Subcutaneous abdominal adipose tissue (tissue), 5 donors: ENCODE results near the gene GZMB.
A peak's percentile ranks its signal among the peaks of the same experiment; 100 is the strongest.
"Not testable (repeated sequence)": the region's sequence is repeated elsewhere in the genome, so short reads cannot be mapped to it uniquely, and the experiment has no call there.

Experiments used
- H3K27ac ChIP-seq: one replicate; pipeline ENCODE4 v1.7.0; 2013; ENCODE audit warnings: low read depth, mild to moderate bottlenecking, inconsistent platforms, low read length, moderate library complexity
- H3K27me3 ChIP-seq, 5 donors: one replicate each; pipeline ENCODE4 v1.7.0; 2013; ENCODE audit warnings: low read length in 5 of 5, inconsistent platforms in 1 of 5; ENCODE audit not compliant: control insufficient read depth in 5 of 5, insufficient read depth in 4 of 5
- H3K36me3 ChIP-seq, 5 donors: one replicate each; pipeline ENCODE4 v1.7.0; 2013; ENCODE audit warnings: low read length in 5 of 5; ENCODE audit not compliant: control insufficient read depth in 5 of 5, insufficient read depth in 5 of 5
- H3K4me1 ChIP-seq, 5 donors: one replicate each; pipeline ENCODE4 v1.7.0; 2013; ENCODE audit warnings: low read length in 5 of 5, mild to moderate bottlenecking in 3 of 5, moderate library complexity in 1 of 5; ENCODE audit not compliant: control insufficient read depth in 5 of 5, insufficient read depth in 5 of 5
- H3K4me3 ChIP-seq, 5 donors: one replicate each; pipeline ENCODE4 v1.7.0; 2013; ENCODE audit warnings: low read length in 5 of 5, low read depth in 1 of 5
- H3K9ac ChIP-seq, 5 donors: one replicate each; pipeline ENCODE4 v1.7.0; 2013; ENCODE audit warnings: low read length in 5 of 5, mild to moderate bottlenecking in 4 of 5, moderate library complexity in 3 of 5
- H3K9me3 ChIP-seq, 5 donors: one replicate each; pipeline ENCODE4 v1.7.0; 2013; ENCODE audit warnings: low read length in 5 of 5; ENCODE audit not compliant: control insufficient read depth in 5 of 5
- donor health status: healthy.
- donor health status: healthy.
- donor health status: healthy.
- donor health status: healthy.
- donor health status: healthy.

Gene GZMB

GRCh38 chr14:24670594-24670993 lies 36.6 kb upstream of the GZMB start:
- peaks cover 0 to 20% (median 9%) of the 10 kb centered on the region in 5 donors for H3K4me1 ChIP-seq
- H3K4me3 ChIP-seq, result no peak overlapping the region
- no peak overlapping the region for H3K27ac ChIP-seq
- no peaks in the 10 kb centered on the region for H3K36me3 ChIP-seq
- H3K27me3 ChIP-seq, result peaks cover 0 to 6% (median 0%) of the 10 kb centered on the region in 5 donors
- peaks cover 0 to 2% (median 0%) of the 10 kb centered on the region in 5 donors for H3K9me3 ChIP-seq
- H3K9ac ChIP-seq, result no peak overlapping the region

GRCh38 chr14:24669651-24670050 lies 35.7 kb upstream of the GZMB start:
- H3K36me3 ChIP-seq, result no peaks in the 10 kb centered on the region
- H3K27me3 ChIP-seq, result peaks cover 0 to 6% (median 0%) of the 10 kb centered on the region in 5 donors
- H3K9ac ChIP-seq, result no peak overlapping the region
- H3K4me1 ChIP-seq, result peaks cover 0 to 27% (median 8%) of the 10 kb centered on the region in 5 donors
- peaks cover 0 to 2% (median 0%) of the 10 kb centered on the region in 5 donors for H3K9me3 ChIP-seq
- H3K4me3 ChIP-seq, result no peak overlapping the region
- H3K27ac ChIP-seq, result no peak overlapping the region

- Histone ChIP-seq H3K9ac (no peak overlapping the region), H3K27me3 (no peaks in the 10 kb centered on the region), H3K9me3 (peaks cover 0 to 2% (median 0%) of the 10 kb centered on the region in 5 donors), H3K4me3 (no peak overlapping the region), H3K4me1 (peaks cover 0 to 22% (median 0%) of the 10 kb centered on the region in 5 donors), H3K27ac (no peak overlapping the region), H3K36me3 (no peaks in the 10 kb centered on the region)
Observed at GRCh38 chr14:24665440-24665991, 31.5 kb upstream of the GZMB start.

GRCh38 chr14:24664366-24664765 lies 30.4 kb upstream of the GZMB start:
- peaks cover 0 to 22% (median 0%) of the 10 kb centered on the region in 5 donors for H3K4me1 ChIP-seq
- H3K36me3 ChIP-seq, result no peaks in the 10 kb centered on the region
- H3K9ac ChIP-seq, result no peak overlapping the region
- H3K27me3 ChIP-seq, result no peaks in the 10 kb centered on the region
- H3K9me3 ChIP-seq, result peaks cover 0 to 2% (median 0%) of the 10 kb centered on the region in 5 donors
- no peak overlapping the region for H3K27ac ChIP-seq
- no peak overlapping the region for H3K4me3 ChIP-seq

DNA sequence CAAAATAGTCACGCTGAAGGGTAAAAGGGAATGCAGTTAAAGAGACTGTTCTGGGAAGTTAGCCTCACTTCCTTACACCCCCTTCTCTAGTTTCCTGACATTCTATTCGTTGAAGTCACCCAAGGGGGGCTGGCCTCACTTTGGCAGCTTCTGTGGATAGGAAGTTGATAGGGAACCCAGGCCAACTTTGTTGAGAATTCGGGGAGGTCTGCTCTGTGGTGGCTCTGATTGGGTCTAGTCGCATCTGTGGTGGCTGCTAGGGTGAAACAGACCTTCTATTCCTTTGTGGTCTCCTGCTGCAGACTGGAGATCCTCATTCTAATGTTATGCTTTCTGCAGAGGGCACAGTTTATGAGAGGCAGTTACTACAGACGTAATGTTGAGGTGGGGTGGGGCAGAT lies 28.8 kb upstream of the GZMB start:
- H3K4me3 ChIP-seq, result peak overlapping the region in 1 of 5 donors; percentile 29
- H3K9ac ChIP-seq, result peak overlapping the region in 1 of 5 donors; percentile 38
- H3K27ac ChIP-seq, result peak overlapping the region; percentile 46
- peaks cover 0 to 22% (median 0%) of the 10 kb centered on the region in 5 donors for H3K4me1 ChIP-seq
- H3K9me3 ChIP-seq, result peaks cover 0 to 2% (median 0%) of the 10 kb centered on the region in 5 donors
- no peaks in the 10 kb centered on the region for H3K36me3 ChIP-seq
- H3K27me3 ChIP-seq, result no peaks in the 10 kb centered on the region

GRCh38 chr14:24659916-24660570 lies 26.1 kb upstream of the GZMB start:
- no peaks in the 10 kb centered on the region for H3K9me3 ChIP-seq
- H3K9ac ChIP-seq, result no peak overlapping the region
- H3K36me3 ChIP-seq, result no peaks in the 10 kb centered on the region
- no peak overlapping the region for H3K4me3 ChIP-seq
- H3K4me1 ChIP-seq, result peaks cover 0 to 15% (median 0%) of the 10 kb centered on the region in 5 donors
- no peak overlapping the region for H3K27ac ChIP-seq
- no peaks in the 10 kb centered on the region for H3K27me3 ChIP-seq

DNA sequence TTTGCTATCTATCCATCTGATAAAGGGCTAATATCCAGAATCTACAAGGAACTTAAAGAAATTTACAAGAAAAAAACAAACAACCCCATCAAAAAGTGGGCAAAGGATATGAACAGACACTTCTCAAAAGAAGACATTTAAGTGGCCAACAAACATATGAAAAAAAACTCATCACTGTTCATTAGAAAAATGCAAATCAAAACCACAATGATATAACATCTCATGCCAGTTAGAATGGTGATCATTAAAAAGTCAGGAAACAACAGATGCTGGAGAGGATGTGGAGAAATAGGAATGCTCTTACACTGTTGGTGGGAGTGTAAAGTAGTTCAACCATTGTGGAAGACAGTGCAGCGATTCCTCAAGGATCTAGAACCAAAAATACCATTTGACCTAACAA lies 14.4 kb upstream of the GZMB start:
- H3K4me3 ChIP-seq, H3K27me3 ChIP-seq, H3K36me3 ChIP-seq, H3K9me3 ChIP-seq, H3K27ac ChIP-seq, H3K4me1 ChIP-seq, H3K9ac ChIP-seq: not testable (repeated sequence)

- Histone ChIP-seq H3K9ac (no peak overlapping the region), H3K9me3 (no peaks in the 10 kb centered on the region), H3K27me3 (peaks cover 0 to 2% (median 0%) of the 10 kb centered on the region in 5 donors)
Observed at GRCh38 chr14:24639905-24640304, 5.9 kb upstream of the GZMB start.

DNA sequence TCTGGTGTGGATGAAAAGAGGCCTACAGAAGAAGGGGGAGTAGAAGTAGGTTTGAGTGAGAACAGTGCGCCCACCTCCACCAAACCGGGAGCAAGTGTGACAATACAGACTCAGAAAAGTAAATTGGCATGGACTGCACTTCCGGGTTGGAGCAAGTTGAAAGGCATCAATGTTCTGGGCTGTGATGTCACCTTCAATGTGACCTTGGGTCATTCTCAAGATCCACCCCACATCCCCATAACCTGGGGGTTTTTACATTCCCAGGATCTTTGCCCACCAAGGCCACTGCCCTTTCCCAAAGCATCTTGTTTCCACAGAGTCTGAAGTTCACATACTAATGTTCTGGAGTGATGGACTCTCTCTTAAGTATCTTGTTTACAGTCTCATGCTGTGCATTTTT lies 5.3 kb upstream of the GZMB start:
- no peaks in the 10 kb centered on the region for H3K27me3 ChIP-seq
- no peak overlapping the region for H3K9ac ChIP-seq
- H3K36me3 ChIP-seq, result no peaks in the 10 kb centered on the region
- H3K9me3 ChIP-seq, result no peaks in the 10 kb centered on the region
- no peaks in the 10 kb centered on the region for H3K4me1 ChIP-seq
- H3K4me3 ChIP-seq, result no peak overlapping the region
- no peak overlapping the region for H3K27ac ChIP-seq

More at GRCh38 chr14:24639905-24640304, 5.9 kb upstream of the GZMB start:
- Histone ChIP-seq H3K36me3 (no peaks in the 10 kb centered on the region), H3K4me3 (no peak overlapping the region), H3K4me1 (no peaks in the 10 kb centered on the region), H3K27ac (no peak overlapping the region)

GRCh38 chr14:24633353-24633752 lies 637 bp downstream of the GZMB start:
- Histone ChIP-seq H3K9ac (no peak overlapping the region), H3K27me3 (no peaks in the 10 kb centered on the region), H3K36me3 (no peaks in the 10 kb centered on the region), H3K4me1 (no peaks in the 10 kb centered on the region), H3K4me3 (no peak overlapping the region), H3K9me3 (no peaks in the 10 kb centered on the region), H3K27ac (no peak overlapping the region)
